GM18498 (cell line): ENCODE measurements around the gene OTULIN.

Source experiments
- ATAC-seq: cut with Tn5 transposase; IDR thresholded peaks from one replicate; pipeline ENCODE4 v1.9.1; 2021; ENCODE audit warnings: mild to moderate bottlenecking, moderate library complexity; ENCODE audit not compliant: unreplicated experiment

OTULIN gene

DNA sequence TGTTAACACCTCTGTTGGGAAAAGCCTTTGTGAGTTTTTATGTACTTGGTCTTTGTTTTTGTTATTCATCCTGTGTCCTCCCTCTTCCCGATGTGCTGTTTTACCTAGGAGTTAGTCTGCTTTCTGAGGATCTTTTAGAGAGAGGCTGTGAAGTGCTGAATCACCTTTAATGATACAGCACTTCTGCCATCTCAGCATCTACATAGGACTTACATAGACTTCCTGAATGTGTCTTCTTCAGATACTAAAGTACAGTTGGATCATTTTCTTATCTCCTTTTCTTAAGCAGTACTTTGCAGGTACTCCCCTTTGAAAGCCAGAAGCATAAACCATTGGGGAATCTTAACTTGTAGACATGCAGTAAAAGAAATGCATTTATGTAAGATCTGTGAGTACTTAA is 31.5 kb downstream of the OTULIN start:
- no peak for ATAC-seq

DNA sequence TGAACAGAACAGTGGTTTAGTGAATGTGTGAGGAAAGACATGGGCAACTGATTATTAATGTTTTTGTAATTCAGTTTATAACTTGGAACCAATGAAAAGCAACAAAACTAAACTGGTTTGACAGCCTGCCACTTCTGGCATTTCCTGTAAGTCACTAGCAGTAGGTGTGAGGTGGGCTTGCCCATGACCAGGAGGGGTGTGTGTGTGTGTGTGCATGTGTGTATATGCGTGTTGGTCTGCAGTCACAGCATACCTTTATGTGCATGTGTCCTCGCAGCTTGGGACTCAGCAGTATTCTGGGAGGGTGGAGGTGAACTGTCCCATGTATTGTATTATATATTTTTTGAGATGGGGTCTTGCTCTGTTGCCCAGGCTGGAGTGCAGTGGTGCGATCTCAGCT is 32.3 kb downstream of the OTULIN start:
- ATAC-seq: no peak

DNA sequence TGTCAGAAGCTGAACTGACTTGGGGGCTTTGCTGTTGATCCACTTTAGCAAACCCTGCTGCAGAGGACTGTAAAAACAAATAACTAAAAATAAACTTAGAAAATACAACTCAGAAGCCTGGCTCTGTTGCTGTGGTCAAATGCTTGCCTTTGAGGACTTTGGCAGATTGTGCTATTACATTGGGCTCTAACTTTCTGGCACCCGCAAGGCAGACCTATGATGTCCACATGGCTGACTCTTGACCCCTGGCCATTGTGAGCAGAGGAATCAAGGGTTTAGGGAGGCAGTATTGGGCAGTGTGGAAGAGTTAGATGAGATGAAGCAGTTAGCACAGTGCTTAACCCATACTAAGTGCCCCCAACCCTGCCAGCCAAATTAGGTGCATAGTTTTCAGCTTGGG is 34.0 kb downstream of the OTULIN start:
- ATAC-seq: no peak

DNA sequence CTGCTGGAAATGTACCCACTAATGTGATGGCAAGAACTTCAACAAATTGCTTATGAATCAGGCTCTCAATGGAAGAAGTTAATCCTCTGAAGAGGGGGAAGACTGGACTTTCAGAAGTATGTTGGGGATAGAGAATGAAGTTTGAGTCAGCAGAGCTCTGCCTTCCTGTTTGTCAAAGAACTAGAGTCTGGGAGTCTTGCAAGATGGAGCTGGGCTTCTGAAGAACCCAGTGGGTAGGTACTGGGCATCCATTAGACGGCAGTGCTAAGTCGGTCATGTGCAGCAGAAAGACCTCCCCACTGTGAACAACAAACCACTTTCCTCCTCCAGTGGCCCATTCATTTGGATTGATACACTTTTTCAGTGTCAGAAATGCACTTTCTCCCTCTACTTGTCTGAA is 34.6 kb downstream of the OTULIN start:
- ATAC-seq: no peak

DNA sequence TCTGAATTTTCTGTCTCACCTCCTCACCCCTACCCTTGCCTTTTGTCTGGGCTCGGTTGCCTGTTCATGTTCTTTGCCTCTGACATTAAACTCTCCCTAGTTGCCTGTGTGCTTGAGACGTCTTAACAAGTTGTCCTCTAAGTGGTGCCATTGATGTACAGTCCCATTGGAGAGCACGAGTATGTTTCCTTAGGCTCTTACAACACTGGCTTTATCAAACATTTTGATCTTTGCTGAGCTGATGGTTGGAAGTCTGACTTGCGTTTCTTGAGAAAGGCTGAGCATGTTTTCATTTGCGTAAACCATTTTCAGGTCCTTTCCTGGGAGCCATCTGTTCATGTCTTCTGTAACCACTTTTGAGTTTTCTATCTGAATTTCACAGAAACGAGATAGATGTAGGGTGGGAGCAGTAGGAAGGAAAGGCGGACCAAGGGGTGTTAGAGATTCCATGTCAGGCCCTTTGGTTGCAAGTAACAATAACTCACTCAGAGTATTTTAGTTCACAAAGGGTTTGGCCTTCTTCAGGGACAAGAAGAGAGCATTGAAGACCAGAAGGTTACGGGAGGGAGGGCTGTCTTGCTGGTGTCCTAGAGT is 35.4 kb downstream of the OTULIN start:
- ATAC-seq: no peak

DNA sequence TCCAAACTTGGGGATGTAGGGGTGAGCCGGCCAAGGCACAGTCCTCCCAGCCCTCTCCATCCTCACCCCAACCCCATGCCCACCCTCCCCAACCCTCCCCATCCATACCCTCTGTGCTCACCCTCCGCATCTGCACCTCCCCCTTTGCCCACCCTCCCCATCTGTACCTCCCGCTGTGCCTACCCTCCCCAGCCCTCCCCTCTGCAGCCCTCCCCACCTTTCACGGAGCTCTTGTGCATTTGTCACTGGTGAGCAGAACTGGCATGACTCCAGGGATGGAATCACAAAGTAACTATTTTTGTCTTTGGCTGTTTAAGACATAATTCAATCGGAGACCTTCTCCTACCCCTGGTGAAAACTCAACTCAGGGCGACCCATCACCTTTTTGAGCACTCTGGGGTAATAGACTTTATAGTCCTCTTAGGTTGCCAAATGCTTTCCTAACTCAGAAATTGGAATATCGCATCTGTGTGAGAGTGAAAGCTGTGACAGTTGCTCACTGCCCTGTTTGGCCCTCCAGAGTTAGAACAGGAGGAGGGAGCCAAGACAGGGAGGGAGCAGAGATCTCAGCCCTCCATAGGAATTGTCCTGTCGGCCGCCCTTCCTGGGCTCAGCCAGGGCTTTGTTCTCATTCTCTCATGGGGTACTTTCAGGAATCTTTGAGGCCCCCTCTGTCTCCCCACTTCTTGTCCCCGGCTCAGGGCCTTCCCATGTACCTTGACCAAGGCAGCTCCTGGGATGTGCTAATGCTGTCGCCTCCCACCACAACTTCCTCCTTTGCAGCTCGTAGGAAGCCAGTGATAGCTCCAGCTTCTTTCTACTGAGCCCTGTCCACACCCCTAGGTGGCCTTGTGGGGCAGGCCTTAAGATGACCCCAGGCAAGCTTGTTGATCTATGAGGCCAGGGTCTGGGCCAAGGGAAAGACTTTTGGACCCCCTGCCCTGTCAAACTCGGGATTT is 36.2 kb downstream of the OTULIN start:
- ATAC-seq: no peak

DNA sequence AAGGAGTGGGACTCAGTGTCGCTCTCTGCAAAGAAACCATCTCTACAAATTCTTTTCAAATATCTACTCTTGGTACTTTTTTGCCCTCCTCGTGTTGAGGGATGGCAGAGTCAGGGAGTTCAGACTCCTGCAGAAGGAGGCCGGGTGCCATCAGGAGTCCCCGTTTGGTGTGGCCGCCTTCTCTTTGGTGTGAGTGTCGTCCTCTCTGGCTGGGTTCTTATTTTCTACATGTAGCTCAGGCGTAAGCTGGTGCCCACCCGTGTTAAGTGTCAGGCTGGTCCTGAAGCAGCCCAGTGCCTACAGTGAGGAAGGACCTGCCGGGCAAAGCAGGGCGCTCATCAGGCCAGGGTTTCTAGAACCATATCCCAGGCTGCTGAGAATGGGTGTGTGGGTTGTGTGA is 37.0 kb downstream of the OTULIN start:
- no peak for ATAC-seq

DNA sequence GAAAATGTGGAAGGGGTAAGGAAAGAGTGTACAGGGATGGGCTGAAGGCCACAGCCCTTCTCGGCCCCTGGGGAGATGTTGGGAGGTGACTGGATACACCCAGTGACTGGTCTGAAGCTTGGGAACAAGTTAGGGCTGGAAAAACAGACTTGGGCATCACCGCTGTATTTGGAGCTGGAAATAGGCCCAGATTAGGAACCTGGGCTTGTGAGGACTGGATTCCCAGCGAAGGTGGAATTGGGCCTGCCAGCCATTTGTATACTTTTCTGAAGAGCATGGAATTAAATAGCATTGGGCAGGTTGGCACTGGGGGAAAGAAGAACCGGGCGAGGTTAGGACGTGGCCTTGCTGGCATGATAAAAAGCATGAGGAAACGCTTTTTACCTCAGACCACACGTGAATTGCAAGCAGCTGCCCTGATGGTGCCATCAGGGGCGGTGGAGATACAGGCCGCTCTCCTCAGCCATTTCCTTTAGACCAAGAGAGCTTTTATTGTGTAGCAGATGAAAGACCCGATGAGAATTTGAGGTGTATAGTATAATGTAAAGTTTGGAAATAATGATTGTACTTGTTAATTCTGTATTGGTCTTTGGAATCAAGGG is 37.8 kb downstream of the OTULIN start:
- ATAC-seq: no peak

DNA sequence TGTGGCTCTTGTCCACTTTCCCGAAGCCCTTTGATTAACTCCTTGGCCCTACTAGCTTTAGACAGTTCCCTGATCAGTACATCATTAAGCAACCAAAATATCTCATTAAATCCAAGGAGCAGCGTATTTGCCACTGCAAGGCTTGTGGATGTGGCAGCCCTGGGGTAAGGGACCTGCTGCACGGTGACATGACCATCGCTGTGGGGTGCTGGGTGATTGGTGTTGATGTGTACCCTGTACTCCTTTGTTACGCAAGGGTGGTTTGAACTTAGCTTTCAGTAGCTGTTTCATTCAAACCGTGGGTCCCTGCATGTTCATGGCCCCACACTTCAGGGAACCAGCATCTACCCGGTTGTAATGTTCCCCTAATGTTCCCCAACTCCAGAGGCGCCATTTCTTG is 41.0 kb downstream of the OTULIN start:
- ATAC-seq: no peak

DNA sequence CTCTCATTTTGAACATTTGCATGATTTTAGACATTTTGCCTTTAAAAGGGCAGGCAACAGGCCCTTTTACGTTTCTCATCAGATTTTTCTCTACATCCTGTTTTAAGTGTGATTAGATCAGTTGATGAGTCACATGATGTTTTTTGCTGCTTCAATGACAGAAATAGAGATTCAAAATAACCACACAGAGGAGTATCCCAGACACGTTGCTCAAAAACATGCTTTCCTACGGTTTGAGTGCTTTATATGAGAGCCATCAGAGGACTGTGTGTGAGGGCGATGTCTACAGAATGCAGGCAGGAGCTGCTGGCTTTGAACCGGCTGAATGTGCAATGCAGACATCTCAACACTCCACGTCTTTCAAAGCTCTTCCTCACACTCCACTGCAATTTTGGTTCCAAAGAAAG is 42.1 kb downstream of the OTULIN start:
- no peak for ATAC-seq

DNA sequence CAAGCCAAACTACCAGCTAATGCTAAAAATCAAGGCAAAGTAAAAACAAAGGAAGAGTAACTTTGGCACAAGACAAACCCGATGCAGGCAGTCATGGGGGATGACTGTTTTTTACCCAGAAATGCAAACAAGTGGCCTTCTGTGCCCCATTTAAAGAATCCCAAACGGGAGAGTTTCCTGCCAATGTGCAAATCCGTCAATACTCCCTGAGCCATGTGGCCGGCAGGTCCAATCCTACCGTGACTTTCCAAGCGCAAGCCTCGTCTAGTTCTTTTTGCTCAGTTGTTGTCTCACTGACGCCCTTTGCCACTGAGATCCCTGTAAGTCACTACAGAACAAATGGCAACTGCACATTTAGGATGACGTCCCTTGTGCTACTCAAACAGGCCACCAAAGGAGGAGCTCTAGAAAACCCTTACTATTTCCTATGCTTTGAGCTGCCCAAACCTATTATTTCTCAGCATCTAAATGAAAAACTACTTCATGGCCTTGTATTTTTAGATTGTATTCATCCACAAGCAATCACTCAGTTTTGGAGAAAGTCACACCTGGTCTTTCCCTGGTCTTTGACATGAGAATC is 43.4 kb downstream of the OTULIN start:
- ATAC-seq: no peak

DNA sequence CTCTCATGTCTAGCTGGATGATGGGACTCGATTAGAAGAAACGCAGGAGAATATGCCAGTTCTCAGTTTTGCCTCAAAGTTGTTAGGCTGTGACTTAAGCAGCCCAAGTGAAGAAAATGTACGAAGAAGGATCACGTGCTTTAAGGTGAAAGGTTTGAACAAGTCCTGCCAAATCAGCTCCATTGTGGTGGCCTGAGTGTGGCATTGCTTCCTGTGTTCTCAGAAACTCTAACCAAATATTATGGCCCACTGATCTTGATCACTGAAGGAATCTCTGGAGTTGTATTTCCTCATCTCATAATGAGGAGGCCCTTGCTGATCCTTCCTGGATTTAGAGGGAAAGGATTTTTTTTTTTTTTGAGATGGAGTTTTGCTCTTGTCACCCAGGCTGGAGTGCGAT is 44.0 kb downstream of the OTULIN start:
- ATAC-seq: no peak

DNA sequence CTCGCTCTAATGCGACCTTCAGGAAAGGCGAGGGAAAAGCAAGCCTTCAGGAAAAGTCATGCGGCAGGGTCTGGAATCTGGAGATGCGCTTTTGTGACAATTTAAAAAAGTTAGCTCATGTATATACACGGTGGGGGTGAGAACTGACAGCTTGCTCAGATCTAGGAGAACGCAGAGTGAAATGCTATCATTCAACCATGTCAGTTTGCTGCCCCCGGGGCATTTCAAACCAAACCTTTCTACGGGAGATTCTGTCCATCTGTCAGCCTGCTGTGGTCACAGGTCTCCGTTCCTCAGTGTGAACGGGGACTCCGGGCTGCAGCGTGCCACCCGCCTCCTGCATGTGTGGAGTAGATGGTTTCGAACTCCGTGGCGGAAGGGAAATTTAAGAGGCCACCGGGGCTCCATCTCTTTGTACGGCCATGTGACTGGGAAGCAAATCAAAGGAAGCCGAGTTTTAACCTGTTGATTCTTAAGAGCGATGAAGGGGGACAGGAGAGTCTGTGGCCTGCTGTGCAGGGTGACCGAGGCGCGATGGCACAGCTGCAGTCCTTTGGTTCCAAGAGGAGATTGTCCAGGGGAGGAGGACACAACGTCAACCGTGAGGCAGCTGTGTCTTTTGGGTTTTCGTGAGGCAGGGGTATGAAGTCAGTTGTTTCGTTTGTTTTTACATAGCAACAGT is 45.9 kb downstream of the OTULIN start:
- no peak for ATAC-seq

DNA sequence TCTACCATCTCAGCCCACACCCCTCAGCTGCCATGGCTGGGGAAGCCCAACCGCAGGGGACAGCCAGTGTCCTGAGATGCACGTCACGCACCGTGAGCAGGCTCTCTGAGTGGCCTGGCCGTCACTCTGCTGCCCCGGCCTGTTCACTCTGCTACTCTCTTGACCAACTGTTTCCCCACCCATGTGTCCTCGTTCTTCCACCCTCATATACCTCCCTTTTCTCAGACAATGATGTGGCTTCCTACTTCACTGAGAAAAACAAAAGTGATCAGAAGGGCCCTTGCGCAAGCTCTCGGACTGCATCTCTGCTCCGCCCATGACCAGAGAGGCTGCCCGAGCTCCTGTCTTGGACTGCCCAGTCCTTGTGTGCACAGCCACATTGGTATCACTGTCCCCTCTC is 47.6 kb downstream of the OTULIN start:
- no peak for ATAC-seq

DNA sequence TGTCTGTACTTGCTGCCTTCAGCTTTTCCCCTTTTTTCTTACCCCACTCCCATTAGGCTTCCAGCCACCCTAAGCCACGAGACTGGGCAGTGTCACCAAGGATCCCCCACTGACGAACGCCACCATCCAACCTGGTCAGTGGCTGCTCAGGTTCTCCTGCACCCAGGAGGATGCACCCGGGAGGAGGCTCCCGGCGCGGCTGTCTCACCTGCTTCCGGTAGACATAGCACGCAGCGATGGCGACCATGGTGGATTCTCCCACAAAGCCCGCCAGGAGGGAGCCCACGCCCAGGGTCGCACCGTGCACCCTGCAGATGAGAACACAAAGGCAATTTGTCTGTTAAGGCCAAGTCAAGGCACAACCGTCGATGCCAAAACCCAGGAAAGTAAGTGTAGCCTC is 48.1 kb downstream of the OTULIN start:
- no peak for ATAC-seq

DNA sequence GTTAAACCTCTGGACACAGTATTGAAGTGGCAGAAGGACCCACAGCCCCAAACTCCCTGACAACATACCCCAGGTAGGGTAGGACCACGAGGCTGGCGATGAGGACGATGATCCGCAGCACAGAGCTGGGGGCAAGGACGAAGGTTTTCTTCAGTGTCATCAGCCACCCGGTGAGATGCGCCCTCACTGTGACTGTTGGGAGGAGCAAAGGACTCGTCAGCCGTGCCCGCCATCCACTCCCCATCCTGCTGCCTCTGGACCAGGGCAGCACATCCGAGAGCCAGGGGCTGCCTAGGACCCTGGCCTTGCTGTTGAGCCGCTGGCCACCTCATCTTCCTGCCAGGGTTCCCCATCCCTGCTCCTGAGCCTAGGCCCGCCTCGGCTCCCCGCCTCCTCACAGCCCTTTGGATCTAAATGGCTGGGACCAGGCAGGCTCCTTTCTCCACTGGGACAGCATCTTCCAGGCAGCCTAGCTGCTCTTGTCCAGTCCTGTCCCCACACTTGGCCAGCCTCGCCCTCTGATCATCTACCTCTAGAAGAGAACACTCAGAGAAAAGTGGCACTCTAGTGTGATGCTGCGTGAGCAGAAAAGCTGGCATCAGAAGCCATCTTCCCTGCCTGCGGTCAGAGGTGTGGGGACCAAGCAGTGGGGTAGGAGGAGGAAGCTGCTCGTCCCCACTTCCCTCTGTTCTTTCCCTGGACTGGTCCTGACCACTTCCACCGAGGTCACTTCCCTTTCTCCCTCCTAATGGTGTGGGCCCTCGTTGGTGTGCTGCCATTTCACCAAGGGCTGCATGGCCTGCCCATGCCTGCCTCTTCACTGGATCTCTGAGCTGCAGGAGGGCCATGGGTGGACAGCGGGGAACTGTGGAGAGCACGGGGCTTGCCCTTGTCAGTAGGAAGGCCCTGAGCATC is 49.2 kb downstream of the OTULIN start:
- no peak for ATAC-seq

DNA sequence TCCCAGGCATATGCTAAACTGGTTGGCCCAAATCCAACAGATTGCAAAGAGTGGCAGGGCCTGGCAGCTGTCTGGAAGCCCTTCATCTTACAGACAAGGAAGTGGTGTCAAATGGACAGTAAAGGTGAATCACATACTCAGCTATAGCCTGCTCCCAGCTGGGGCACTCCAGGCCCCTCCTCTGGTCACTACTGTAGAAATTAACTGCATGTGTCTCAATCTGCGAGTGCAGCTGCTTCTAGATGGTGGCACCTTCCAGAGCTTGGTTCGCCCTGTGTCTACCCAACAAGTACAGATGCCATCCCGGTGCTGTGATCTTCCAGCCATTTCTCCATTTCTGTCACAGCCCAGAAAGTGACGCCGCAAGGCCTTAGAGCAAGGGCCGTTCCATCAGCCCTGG is 50.2 kb downstream of the OTULIN start:
- ATAC-seq: no peak

DNA sequence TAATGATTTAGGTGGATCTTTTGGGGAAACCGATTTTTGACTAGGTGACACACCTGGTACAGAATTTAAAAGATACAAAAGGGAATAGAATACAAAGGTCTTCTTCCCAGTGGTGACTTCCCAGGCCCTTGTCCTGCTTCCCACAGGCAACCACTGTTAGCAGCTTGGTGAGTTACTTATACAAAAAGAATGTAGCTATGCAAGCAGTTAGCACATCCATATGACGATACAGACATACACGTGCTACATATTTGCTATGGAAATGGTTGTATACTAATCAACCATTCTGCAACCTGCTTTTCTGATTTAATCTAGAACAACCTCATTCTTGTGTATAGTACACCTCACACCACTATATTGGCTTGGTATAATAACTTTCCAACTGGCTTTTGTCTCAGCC is 51.0 kb downstream of the OTULIN start:
- no peak for ATAC-seq

DNA sequence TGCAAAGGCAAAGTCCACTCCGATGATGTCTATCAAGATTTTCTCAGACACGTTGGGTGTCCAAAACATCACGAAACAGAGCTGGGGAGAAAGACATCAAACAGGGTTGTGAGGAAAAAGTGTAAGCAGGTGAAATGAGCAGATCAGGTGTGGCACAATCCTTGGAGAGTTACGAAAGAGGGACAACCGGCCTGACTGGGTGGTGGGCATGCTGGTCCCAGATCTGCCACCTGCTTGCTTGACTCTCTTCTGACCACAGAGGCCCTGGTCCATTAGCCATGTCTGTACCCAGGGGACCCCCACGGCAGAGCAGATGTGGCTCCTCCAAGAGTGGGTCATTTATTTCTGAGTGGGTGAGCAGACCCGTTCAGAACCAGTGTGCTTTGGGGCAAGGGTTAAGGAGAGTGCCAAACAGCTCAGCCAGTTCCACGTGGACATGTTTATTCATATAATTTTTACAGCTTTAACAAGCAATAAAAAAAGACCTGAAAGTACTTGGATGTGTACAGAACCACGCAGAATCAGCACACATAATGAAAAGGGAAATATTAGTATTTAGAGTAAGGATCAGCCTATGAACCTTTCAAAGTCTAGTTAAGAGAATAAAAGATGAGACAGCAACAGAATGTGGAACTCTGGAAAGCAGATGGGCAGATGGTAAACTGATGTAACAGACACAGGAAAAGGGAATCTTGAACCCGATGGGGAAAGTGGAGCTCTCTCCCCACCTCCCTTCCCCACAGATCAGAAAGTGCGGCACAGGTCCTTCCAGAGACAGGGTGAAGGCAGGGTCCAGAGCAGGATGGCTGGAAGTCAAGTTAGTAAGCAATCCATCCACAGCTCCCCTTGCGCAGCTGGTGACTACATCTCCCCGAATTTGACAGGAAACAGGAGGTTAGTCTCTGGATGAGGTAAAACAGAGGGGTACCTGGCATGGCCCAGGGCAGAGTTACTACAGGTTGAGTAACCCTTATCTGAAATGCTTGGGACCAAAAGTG is 52.5 kb downstream of the OTULIN start:
- no peak for ATAC-seq
